PFSK-1 (cell line): Measurements from ENCODE around the gene HERC5.

Experiments used
- FOXP2 ChIP-seq: optimal IDR thresholded peaks from 2 replicates; pipeline ENCODE3; 2011; ENCODE audit warnings: borderline replicate concordance, control low read depth, inconsistent platforms; ENCODE audit not compliant: insufficient read depth; ENCODE audit errors: extremely low read length, extremely low read depth
- POLR2AphosphoS5 ChIP-seq: IDR thresholded peaks from 2 replicates; pipeline ENCODE4 v1.6.1; 2012; ENCODE audit warnings: low read depth, mild to moderate bottlenecking, control low read depth, low read length, moderate library complexity
- TAF1 ChIP-seq: IDR thresholded peaks from 2 replicates; pipeline ENCODE4 v1.6.1; 2012; ENCODE audit warnings: low read length, control low read depth, borderline replicate concordance; ENCODE audit not compliant: insufficient read depth

DNA sequence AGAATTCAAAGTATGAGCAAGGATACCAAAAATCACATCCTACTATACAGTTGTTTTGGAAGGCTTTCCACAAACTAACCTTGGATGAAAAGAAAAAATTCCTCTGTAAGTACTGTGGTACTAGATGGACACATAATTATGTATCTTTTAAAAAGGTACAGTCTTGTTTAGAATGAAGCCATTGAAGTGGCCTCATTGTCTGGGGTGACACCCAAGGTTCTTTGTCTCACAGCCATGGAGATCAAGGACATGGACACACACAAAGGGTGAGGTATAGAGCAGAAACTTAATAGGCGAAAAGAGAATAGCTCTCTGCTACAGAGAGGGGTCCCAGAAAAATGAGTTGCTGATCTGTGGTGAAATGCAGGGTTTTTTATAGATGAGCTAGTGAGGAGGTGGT is 16.8 kb upstream of the HERC5 start:
- no peak for TF ChIP-seq POLR2AphosphoS5
- TF ChIP-seq FOXP2 = no peak
- no peak for TF ChIP-seq TAF1
